ENCODE measurements around the gene CLTC. TPM values are rescaled to one million over a fixed set of nuclear protein-coding genes. Genes with fewer than 3 reads are reported as not detected.

CLTC gene
- total and polyA plus RNA-seq, 2 donors (not counting 1 experiment from before 2014, with no cell fraction given), result 25.9 to 114 TPM

DNA sequence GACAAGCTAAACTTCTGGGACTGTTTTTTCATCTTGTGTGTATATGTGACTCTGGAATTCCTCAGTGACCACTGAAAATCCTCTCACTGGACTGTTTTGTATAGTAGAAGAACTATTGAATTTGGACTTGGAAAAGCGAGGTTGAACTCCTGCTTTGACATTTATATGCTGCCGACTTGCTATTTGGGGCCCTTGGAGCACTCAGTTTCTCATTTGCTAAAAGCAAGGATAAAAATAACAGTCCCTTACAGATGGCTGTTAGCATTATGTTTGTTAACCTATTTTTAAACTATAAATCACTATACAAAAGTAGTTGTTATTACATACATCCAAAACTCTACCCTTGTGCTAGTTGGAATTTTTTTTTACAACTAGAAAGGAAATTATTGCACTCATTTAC is 96.7 kb downstream of the CLTC start:
- no peaks in the 10 kb centered on the region for H3K36me3 ChIP-seq (replicated peaks in 1 of 2; ENCODE audit: control extremely low read depth in 1 of 2, control insufficient read depth in 1 of 2, extremely low read depth in 1 of 2, insufficient read depth in 2 of 2, low read length in 1 of 2)
- ATAC-seq (ENCODE audit: low read depth) (no peak), DNase-seq (no peak)
- no peak for TF ChIP-seq EZH2 (IDR thresholded peaks at IDR 0.05; ENCODE audit: borderline replicate concordance, insufficient read depth, low read depth, low read length, poor library complexity, severe bottlenecking)
- TF ChIP-seq, protein P1, sequence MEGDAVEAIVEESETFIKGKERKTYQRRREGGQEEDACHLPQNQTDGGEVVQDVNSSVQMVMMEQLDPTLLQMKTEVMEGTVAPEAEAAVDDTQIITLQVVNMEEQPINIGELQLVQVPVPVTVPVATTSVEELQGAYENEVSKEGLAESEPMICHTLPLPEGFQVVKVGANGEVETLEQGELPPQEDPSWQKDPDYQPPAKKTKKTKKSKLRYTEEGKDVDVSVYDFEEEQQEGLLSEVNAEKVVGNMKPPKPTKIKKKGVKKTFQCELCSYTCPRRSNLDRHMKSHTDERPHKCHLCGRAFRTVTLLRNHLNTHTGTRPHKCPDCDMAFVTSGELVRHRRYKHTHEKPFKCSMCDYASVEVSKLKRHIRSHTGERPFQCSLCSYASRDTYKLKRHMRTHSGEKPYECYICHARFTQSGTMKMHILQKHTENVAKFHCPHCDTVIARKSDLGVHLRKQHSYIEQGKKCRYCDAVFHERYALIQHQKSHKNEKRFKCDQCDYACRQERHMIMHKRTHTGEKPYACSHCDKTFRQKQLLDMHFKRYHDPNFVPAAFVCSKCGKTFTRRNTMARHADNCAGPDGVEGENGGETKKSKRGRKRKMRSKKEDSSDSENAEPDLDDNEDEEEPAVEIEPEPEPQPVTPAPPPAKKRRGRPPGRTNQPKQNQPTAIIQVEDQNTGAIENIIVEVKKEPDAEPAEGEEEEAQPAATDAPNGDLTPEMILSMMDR (IDR thresholded peaks at IDR 0.05), result no peak
- Mint-ChIP-seq H3K4me1 (peaks cover 16% of the 10 kb centered on the region), H3K4me3 (no peak overlapping the region), H3K27ac (no peak overlapping the region), H3K9me3 (ENCODE audit: insufficient read depth) (no peaks in the 10 kb centered on the region), H3K27me3 (no peaks in the 10 kb centered on the region)
- H3K4me3 ChIP-seq (ENCODE audit: control extremely low read depth in 1 of 5, extremely low read depth in 1 of 5, insufficient read depth in 1 of 5, low read depth in 2 of 5, low read length in 4 of 5), result no peak overlapping the region
- H3K79me2 ChIP-seq (ENCODE audit: control insufficient read depth, insufficient read depth, low read length), result peaks cover 89% of the 10 kb centered on the region
- H2AFZ ChIP-seq (ENCODE audit: insufficient read depth, low read depth, low read length, poor library complexity, severe bottlenecking), result no peak overlapping the region
- CTCF ChIA-PET, result no interaction called here
- H4K20me1 ChIP-seq (ENCODE audit: control insufficient read depth, insufficient read depth, low read length, poor library complexity, severe bottlenecking), result peaks cover 8% of the 10 kb centered on the region
- POLR2A ChIA-PET, result no interaction called here
- no peaks in the 10 kb centered on the region for H3K4me1 ChIP-seq (ENCODE audit: control insufficient read depth in 2 of 2, insufficient read depth in 2 of 2, low read length in 2 of 2)
- H3K9ac ChIP-seq (ENCODE audit: low read length), result no peak overlapping the region
- H3K27me3 ChIP-seq (replicated peaks in 1 of 4; ENCODE audit: control extremely low read depth in 1 of 4, control insufficient read depth in 3 of 4, insufficient read depth in 4 of 4, low read length in 3 of 4), result no peaks in the 10 kb centered on the region
- no peak overlapping the region for H3K27ac ChIP-seq (ENCODE audit: low read length in 2 of 2)
- intact Hi-C loops (cut with micrococcal nuclease), result no loop called here
- H3K9me3 ChIP-seq (ENCODE audit: control extremely low read depth in 1 of 3, control insufficient read depth in 2 of 3, insufficient read depth in 1 of 3, low read length in 2 of 3), result no peaks in the 10 kb centered on the region
- 100% methylated on average over 1 of the region's 2 CpGs for WGBS (ENCODE audit: insufficient coverage)
- no peak overlapping the region for H3K4me2 ChIP-seq (replicated peaks; ENCODE audit: low read depth, low read length, poor library complexity, severe bottlenecking)

DNA sequence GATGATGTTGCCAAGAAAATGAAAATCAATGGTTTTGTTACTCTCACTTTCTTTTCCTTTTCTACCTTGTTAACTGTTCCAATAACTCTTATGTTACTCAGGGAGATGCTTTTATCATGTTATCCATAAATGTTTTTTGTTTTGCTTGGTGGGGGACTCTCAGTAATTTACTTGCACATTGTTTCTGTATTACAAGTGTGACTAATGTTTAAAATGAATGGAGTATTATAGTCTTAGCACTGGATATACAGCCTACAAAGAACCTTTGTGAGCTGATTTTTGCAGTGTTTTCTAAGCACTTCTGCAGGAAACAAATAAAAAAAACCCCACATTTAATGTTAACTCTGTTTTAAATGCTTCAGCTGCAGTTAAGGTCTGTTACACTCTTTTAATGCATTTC is 99.8 kb downstream of the CLTC start:
- DNase-seq (no peak), ATAC-seq (ENCODE audit: low read depth) (no peak)
- ChIA-PET POLR2A (no interaction called here), CTCF (no interaction called here)
- peaks cover 0 to 2% of the 10 kb centered on the region in 2 experiments for H3K36me3 ChIP-seq (replicated peaks in 1 of 2; ENCODE audit: control extremely low read depth in 1 of 2, control insufficient read depth in 1 of 2, extremely low read depth in 1 of 2, insufficient read depth in 2 of 2, low read length in 1 of 2)
- Mint-ChIP-seq H3K9me3 (ENCODE audit: insufficient read depth) (no peaks in the 10 kb centered on the region), H3K4me1 (peaks cover 8% of the 10 kb centered on the region), H3K27ac (no peak overlapping the region), H3K27me3 (no peaks in the 10 kb centered on the region), H3K4me3 (no peak overlapping the region)
- no peak overlapping the region for H3K9ac ChIP-seq (ENCODE audit: low read length)
- H3K27ac ChIP-seq (ENCODE audit: low read length in 2 of 2), result no peak overlapping the region
- H3K27me3 ChIP-seq (replicated peaks in 1 of 4; ENCODE audit: control extremely low read depth in 1 of 4, control insufficient read depth in 3 of 4, insufficient read depth in 4 of 4, low read length in 3 of 4), result no peaks in the 10 kb centered on the region
- H3K4me3 ChIP-seq (ENCODE audit: control extremely low read depth in 1 of 5, extremely low read depth in 1 of 5, insufficient read depth in 1 of 5, low read depth in 2 of 5, low read length in 4 of 5), result no peak overlapping the region
- peaks cover 17% of the 10 kb centered on the region for H4K20me1 ChIP-seq (ENCODE audit: control insufficient read depth, insufficient read depth, low read length, poor library complexity, severe bottlenecking)
- no peaks in the 10 kb centered on the region for H3K9me3 ChIP-seq (ENCODE audit: control extremely low read depth in 1 of 3, control insufficient read depth in 2 of 3, insufficient read depth in 1 of 3, low read length in 2 of 3)
- TF ChIP-seq EZH2 (IDR thresholded peaks at IDR 0.05; ENCODE audit: borderline replicate concordance, insufficient read depth, low read depth, low read length, poor library complexity, severe bottlenecking), result no peak
- TF ChIP-seq, protein P1 (IDR thresholded peaks at IDR 0.05), result no peak
- peaks cover 93% of the 10 kb centered on the region for H3K79me2 ChIP-seq (ENCODE audit: control insufficient read depth, insufficient read depth, low read length)
- no peak overlapping the region for H3K4me2 ChIP-seq (replicated peaks; ENCODE audit: low read depth, low read length, poor library complexity, severe bottlenecking)
- H2AFZ ChIP-seq (ENCODE audit: insufficient read depth, low read depth, low read length, poor library complexity, severe bottlenecking), result no peak overlapping the region
- intact Hi-C loops (cut with micrococcal nuclease), result no loop called here
- no peaks in the 10 kb centered on the region for H3K4me1 ChIP-seq (ENCODE audit: control insufficient read depth in 2 of 2, insufficient read depth in 2 of 2, low read length in 2 of 2)
